Body of pancreas (tissue), 4 donors: Measurements from ENCODE around the gene CFAP92.

Experiments used
- POLR2A ChIP-seq, 3 donors: fragments of 450-650 bp; IDR thresholded peaks; one replicate each; pipeline ENCODE4 v1.6.1; 2016; ENCODE audit warnings: antibody characterized with exemption in 3 of 3, mild to moderate bottlenecking in 2 of 3
- TF ChIP-seq, protein P1 (sequence below), 7 experiments: fragments of 450-650 bp in 4 of 7; fragments of 200-600 bp in 3 of 7; sonication (generic) in 3 of 7; IDR thresholded peaks; one replicate each; pipeline ENCODE4 v1.5.1; 2016 to 2019; ENCODE audit warnings: antibody characterized with exemption in 7 of 7

DNA sequence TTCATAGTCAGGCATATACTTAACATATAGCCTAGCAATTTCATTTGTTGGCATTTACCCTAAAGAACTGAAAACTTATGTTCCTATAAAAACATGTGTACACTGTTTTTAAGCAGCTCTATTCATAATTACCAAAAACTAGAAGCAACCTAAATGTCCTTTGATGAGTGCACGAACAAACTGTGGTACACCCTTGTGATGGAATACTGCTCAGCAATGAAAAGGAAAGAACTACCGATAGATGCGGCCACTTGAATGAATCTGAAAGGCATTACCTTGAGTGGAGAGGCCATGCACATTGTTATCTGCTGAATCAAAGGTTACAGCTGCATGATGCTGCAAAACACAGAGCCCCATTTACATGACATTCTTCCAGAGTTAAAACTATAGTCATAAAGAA, 44.7 kb downstream of the CFAP92 start:
- TF ChIP-seq, protein P1, sequence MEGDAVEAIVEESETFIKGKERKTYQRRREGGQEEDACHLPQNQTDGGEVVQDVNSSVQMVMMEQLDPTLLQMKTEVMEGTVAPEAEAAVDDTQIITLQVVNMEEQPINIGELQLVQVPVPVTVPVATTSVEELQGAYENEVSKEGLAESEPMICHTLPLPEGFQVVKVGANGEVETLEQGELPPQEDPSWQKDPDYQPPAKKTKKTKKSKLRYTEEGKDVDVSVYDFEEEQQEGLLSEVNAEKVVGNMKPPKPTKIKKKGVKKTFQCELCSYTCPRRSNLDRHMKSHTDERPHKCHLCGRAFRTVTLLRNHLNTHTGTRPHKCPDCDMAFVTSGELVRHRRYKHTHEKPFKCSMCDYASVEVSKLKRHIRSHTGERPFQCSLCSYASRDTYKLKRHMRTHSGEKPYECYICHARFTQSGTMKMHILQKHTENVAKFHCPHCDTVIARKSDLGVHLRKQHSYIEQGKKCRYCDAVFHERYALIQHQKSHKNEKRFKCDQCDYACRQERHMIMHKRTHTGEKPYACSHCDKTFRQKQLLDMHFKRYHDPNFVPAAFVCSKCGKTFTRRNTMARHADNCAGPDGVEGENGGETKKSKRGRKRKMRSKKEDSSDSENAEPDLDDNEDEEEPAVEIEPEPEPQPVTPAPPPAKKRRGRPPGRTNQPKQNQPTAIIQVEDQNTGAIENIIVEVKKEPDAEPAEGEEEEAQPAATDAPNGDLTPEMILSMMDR (IDR thresholded peaks at IDR 0.05), result no peak
- TF ChIP-seq POLR2A (IDR thresholded peaks at IDR 0.05), result no peak
